ENCODE results near the gene GALR1. TPM values are rescaled to one million over a fixed set of nuclear protein-coding genes. Genes with fewer than 3 reads are reported as not detected.

GALR1 gene
- total RNA-seq, 1 experiment from 2014 or later: not detected

DNA sequence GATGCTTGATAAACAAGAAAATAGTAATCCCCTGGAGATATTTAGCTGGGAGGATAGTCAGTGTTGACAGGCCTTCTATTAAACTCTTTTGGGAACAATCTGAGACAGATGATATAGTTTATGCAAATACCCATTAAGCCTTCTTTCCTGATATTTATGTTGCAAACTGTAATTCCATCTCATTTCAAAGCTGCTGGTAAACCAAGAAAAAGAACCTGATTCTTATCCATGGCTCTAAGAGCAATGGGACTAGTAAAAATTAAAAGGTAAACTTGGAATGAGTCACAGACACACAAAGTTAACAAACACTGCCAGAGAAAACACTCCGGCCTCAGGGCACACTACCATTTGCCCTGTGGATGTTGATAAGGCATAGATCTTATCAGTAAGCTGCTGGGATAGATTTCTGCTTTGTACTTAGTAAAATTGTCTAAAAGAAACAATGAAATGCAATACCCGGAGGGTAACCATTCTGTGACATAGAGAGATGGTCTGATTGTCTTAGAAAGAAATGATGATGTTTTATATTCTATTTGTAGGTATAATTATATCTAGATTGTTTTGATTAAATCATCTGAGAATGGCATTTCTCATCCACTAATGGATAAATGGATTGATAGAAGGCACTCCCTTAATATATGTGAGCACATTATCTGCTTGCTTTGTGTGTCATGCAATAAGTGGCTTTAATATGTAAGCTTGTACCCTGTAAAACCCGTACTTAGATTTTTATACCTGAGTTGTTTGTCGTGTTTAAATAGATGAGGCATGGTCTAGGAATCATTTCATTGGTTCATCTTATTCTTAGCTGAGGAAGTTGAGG lies 13.2 kb downstream of the GALR1 start:
- H3K27me3 ChIP-seq (ENCODE audit: insufficient read depth, low read length): no peaks in the 10 kb centered on the region
- no peaks in the 10 kb centered on the region for H3K79me2 ChIP-seq (ENCODE audit: insufficient read depth, low read length)
- H3K36me3 ChIP-seq (ENCODE audit: control insufficient read depth in 1 of 2, insufficient read depth in 2 of 2, low read length in 2 of 2): no peaks in the 10 kb centered on the region
- no peak overlapping the region for H3K4me3 ChIP-seq (replicated peaks in 1 of 2; ENCODE audit: low read depth in 1 of 2, low read length in 2 of 2)
- no peaks in the 10 kb centered on the region for H3K4me1 ChIP-seq (ENCODE audit: control insufficient read depth in 1 of 2, insufficient read depth in 2 of 2, low read length in 2 of 2)
- peaks cover 0 to 6% of the 10 kb centered on the region in 2 experiments; a peak in 1 of 4 replicates for H3K9me3 ChIP-seq (ENCODE audit: control insufficient read depth in 1 of 2, insufficient read depth in 1 of 2, low read depth in 1 of 2, low read length in 2 of 2)
- H2AFZ ChIP-seq (ENCODE audit: low read depth, low read length, poor library complexity, severe bottlenecking): no peak overlapping the region
- intact Hi-C loops (cut with micrococcal nuclease): no loop called here
- BruUV-seq (replicated peaks): no TSS peak
- DNase-seq (ENCODE audit: low read depth, low spot score): no peak
- POLR2A ChIA-PET: no interaction called here
- no peak overlapping the region for H3K9ac ChIP-seq (ENCODE audit: low read length)
- no peaks in the 10 kb centered on the region; the same call in 1 of the 2 replicates for H3K9me2 ChIP-seq (ENCODE audit: insufficient read depth)
- TF ChIP-seq SIN3A (IDR thresholded peaks at IDR 0.05; ENCODE audit: low read depth): no peak
- TF ChIP-seq SRF (IDR thresholded peaks at IDR 0.05; ENCODE audit: low read depth): no peak
- TF ChIP-seq RAD21 (IDR thresholded peaks at IDR 0.05; ENCODE audit: low read depth): no peak
- no peak overlapping the region for H3K4me2 ChIP-seq (ENCODE audit: low read length)
- RAD21 ChIA-PET (ENCODE audit: low non-redundant PET in 1 of 2, low total read pairs in 2 of 2, uncharacterized antibody in 2 of 2, unreplicated experiment in 2 of 2): no interaction called here
- H4K20me1 ChIP-seq (ENCODE audit: insufficient read depth): no peaks in the 10 kb centered on the region
- CTCF ChIA-PET: no interaction called here
- ATAC-seq: no peak
- no peak overlapping the region for H3K27ac ChIP-seq (ENCODE audit: low read depth, low read length)

DNA sequence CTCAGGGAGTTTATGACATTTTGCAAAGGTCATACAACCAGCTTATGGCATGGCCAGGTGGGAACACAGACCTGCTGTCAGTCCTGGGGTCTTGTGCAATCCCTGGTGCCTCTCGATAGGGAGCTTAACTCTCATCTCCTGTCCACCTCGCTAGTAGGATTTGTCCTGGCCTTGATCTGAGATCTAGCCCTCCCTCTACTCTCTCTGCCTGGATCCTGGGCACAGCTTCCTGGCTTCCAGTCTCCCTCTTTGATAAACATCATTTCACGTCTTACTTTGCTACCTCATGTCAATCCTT lies 13.8 kb downstream of the GALR1 start:
- H4K20me1 ChIP-seq (ENCODE audit: insufficient read depth): no peaks in the 10 kb centered on the region
- no peak overlapping the region for H2AFZ ChIP-seq (ENCODE audit: low read depth, low read length, poor library complexity, severe bottlenecking)
- no peak for TF ChIP-seq CBX3 (IDR thresholded peaks at IDR 0.05; ENCODE audit: low read depth)
- no peak for TF ChIP-seq FOSL1 (IDR thresholded peaks at IDR 0.05; ENCODE audit: low read depth)
- no peak for TF ChIP-seq SIN3A (IDR thresholded peaks at IDR 0.05; ENCODE audit: low read depth)
- no peak for TF ChIP-seq RAD21 (IDR thresholded peaks at IDR 0.05; ENCODE audit: low read depth)
- TF ChIP-seq JUND (IDR thresholded peaks at IDR 0.05): no peak
- TF ChIP-seq, protein P1, sequence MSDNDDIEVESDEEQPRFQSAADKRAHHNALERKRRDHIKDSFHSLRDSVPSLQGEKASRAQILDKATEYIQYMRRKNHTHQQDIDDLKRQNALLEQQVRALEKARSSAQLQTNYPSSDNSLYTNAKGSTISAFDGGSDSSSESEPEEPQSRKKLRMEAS (IDR thresholded peaks at IDR 0.05): no peak
- TF ChIP-seq POLR2AphosphoS5 (IDR thresholded peaks at IDR 0.05; ENCODE audit: low read depth, low read length): no peak
- TF ChIP-seq EZH2 (IDR thresholded peaks at IDR 0.05): no peak
- peaks cover 0 to 3% of the 10 kb centered on the region in 2 experiments; a peak in 1 of 4 replicates for H3K9me3 ChIP-seq (ENCODE audit: control insufficient read depth in 1 of 2, insufficient read depth in 1 of 2, low read depth in 1 of 2, low read length in 2 of 2)
- no peaks in the 10 kb centered on the region; the same call in 1 of the 2 replicates for H3K9me2 ChIP-seq (ENCODE audit: insufficient read depth)
- no peaks in the 10 kb centered on the region for H3K79me2 ChIP-seq (ENCODE audit: insufficient read depth, low read length)
- DNase-seq (ENCODE audit: low read depth, low spot score): no peak
- no peaks in the 10 kb centered on the region for H3K4me1 ChIP-seq (ENCODE audit: control insufficient read depth in 1 of 2, insufficient read depth in 2 of 2, low read length in 2 of 2)
- H3K27me3 ChIP-seq (ENCODE audit: insufficient read depth, low read length): no peaks in the 10 kb centered on the region
- H3K4me2 ChIP-seq (ENCODE audit: low read length): no peak overlapping the region
- no peak overlapping the region for H3K9ac ChIP-seq (ENCODE audit: low read length)
- no peak overlapping the region for H3K4me3 ChIP-seq (replicated peaks in 1 of 2; ENCODE audit: low read depth in 1 of 2, low read length in 2 of 2)
- intact Hi-C loops (cut with micrococcal nuclease): no loop called here
- ChIA-PET POLR2A (no interaction called here), CTCF (no interaction called here), RAD21 (ENCODE audit: low non-redundant PET in 1 of 2, low total read pairs in 2 of 2, uncharacterized antibody in 2 of 2, unreplicated experiment in 2 of 2) (no interaction called here)
- H3K27ac ChIP-seq (ENCODE audit: low read depth, low read length): no peak overlapping the region
- ATAC-seq: no peak
- BruUV-seq (replicated peaks): no TSS peak
- H3K36me3 ChIP-seq (ENCODE audit: control insufficient read depth in 1 of 2, insufficient read depth in 2 of 2, low read length in 2 of 2): no peaks in the 10 kb centered on the region
